Endothelial cell of umbilical vein (primary cell): ENCODE measurements around the gene LITAFD. TPM values are rescaled to one million over a fixed set of nuclear protein-coding genes. Genes with fewer than 3 reads are reported as not detected.

Experiments
- BruUV-seq: library from RNA; stranded (reverse); fragments of 400-500 nt; replicated peaks from 2 replicates; lab custom pipeline; 2021; lab: Mats Ljungman, UMichigan
- CTCF ChIA-PET: fragments of 300-600, 350-600 bp; sonication (Branson Sonifier 250); formaldehyde crosslinking; loops from one replicate; lab custom pipeline; 2021; ENCODE audit warnings: antibody characterized with exemption, inconsistent platforms; lab: Charles Lee
- POLR2A ChIA-PET: fragments of 300-600, 350-600 bp; sonication (Branson Sonifier 250); formaldehyde crosslinking; loops from one replicate; lab custom pipeline; 2021; ENCODE audit warnings: antibody characterized with exemption, inconsistent platforms; lab: Charles Lee
- DNase-seq: peaks from one replicate; pipeline ENCODE4 v3.0.0-alpha.2; 2011; ENCODE audit warnings: low read depth, low spot score
- FAIRE-seq: peaks from 2 replicates; lab custom pipeline; 2011; peaks lifted over from hg19 to GRCh38; lab: Jason Lieb, UNC
- H2AFZ ChIP-seq: 2 replicates; pipeline ENCODE4 v1.6.0; 2012; ENCODE audit warnings: low read depth, low read length, control low read depth, inconsistent platforms
- H3K27ac ChIP-seq: 2 replicates; pipeline ENCODE4 v1.5.1; 2011; ENCODE audit warnings: low read depth, mild to moderate bottlenecking, control low read depth, low read length, moderate library complexity; ENCODE audit not compliant: insufficient read depth
- H3K27me3 ChIP-seq, 2 experiments: 2 replicates each; pipeline versions ENCODE4 v1.6.0 to v1.6.1; 2011; ENCODE audit warnings: low read length in 2 of 2, mixed read lengths in 1 of 2; ENCODE audit not compliant: control insufficient read depth in 2 of 2, insufficient read depth in 2 of 2
- H3K36me3 ChIP-seq, 2 experiments: 2 replicates in 1 of 2; 3 replicates in 1 of 2; pipeline ENCODE4 v1.5.1; 2011; ENCODE audit warnings: low read length in 2 of 2, mild to moderate bottlenecking in 1 of 2, moderate library complexity in 1 of 2; ENCODE audit not compliant: control insufficient read depth in 2 of 2, insufficient read depth in 2 of 2; ENCODE audit errors: extremely low read depth in 1 of 2
- H3K4me1 ChIP-seq: 3 replicates; pipeline ENCODE4 v1.5.1; 2011; ENCODE audit warnings: mild to moderate bottlenecking, low read length; ENCODE audit not compliant: control insufficient read depth, insufficient read depth; ENCODE audit errors: extremely low read depth
- H3K4me2 ChIP-seq: 2 replicates; pipeline ENCODE4 v1.6.1; 2011; ENCODE audit warnings: low read length, control low read depth, mixed read lengths; ENCODE audit not compliant: insufficient read depth
- H3K4me3 ChIP-seq, 3 experiments: fragments of 200-600 bp in 1 of 3; sonication (generic), shearing (Covaris generic) in 1 of 3; replicated peaks in 1 of 3; 2 replicates each; pipeline ENCODE4 v1.5.1; 2011 to 2016; ENCODE audit warnings: control low read depth in 3 of 3, low read length in 3 of 3, mild to moderate bottlenecking in 2 of 3, inconsistent platforms in 1 of 3, low read depth in 1 of 3, moderate library complexity in 1 of 3; ENCODE audit not compliant: insufficient read depth in 1 of 3
- H3K79me2 ChIP-seq: 2 replicates; pipeline ENCODE4 v1.6.0; 2012; ENCODE audit warnings: low read length, inconsistent platforms; ENCODE audit not compliant: control insufficient read depth, insufficient read depth
- H3K9ac ChIP-seq: replicated peaks from 2 replicates; pipeline ENCODE3; 2011; ENCODE audit warnings: low read length, control low read depth; ENCODE audit not compliant: insufficient read depth; ENCODE audit errors: extremely low read depth
- H3K9me1 ChIP-seq: replicated peaks from 3 replicates; pipeline ENCODE4 v1.6.0; 2011; ENCODE audit warnings: mild to moderate bottlenecking, low read length; ENCODE audit not compliant: control insufficient read depth, insufficient read depth; ENCODE audit errors: extremely low read depth
- H3K9me3 ChIP-seq: replicated peaks from 2 replicates; pipeline ENCODE4 v1.5.1; 2012; ENCODE audit warnings: low read length, inconsistent platforms; ENCODE audit not compliant: control insufficient read depth, insufficient read depth
- H4K20me1 ChIP-seq: replicated peaks from 2 replicates; pipeline ENCODE3; 2011; ENCODE audit warnings: mild to moderate bottlenecking, low read length; ENCODE audit not compliant: control insufficient read depth, insufficient read depth; ENCODE audit errors: extremely low read depth
- CTCF ChIP-seq, 2 donors: IDR thresholded peaks; 1 replicate in 1 of 2; 2 replicates in 1 of 2; pipeline ENCODE4 v1.5.1; 2011; ENCODE audit warnings: low read length in 2 of 2, mild to moderate bottlenecking in 2 of 2, moderate library complexity in 2 of 2, control low read depth in 1 of 2, inconsistent platforms in 1 of 2, low read depth in 1 of 2; ENCODE audit not compliant: insufficient read depth in 1 of 2; ENCODE audit errors: extremely low read depth in 1 of 2
- EZH2 ChIP-seq: IDR thresholded peaks from 2 replicates; pipeline ENCODE4 v1.6.1; 2012; ENCODE audit warnings: borderline replicate concordance, low read depth, mild to moderate bottlenecking, moderate library complexity, low read length, inconsistent platforms; ENCODE audit not compliant: severe bottlenecking
- FOS ChIP-seq: IDR thresholded peaks from 2 replicates; pipeline ENCODE4 v1.6.1; 2011; ENCODE audit warnings: mild to moderate bottlenecking, low read length, moderate library complexity, borderline replicate concordance; ENCODE audit not compliant: insufficient read depth
- GATA2 ChIP-seq: IDR thresholded peaks from 2 replicates; pipeline ENCODE4 v1.7.0; 2011; ENCODE audit warnings: low read depth, mild to moderate bottlenecking, moderate library complexity, mixed read lengths, low read length; ENCODE audit not compliant: insufficient read length, insufficient read depth
- JUN ChIP-seq: IDR thresholded peaks from 2 replicates; pipeline ENCODE4 v1.6.1; 2011; ENCODE audit warnings: borderline replicate concordance, low read depth; ENCODE audit not compliant: insufficient read length, insufficient read depth
- MAX ChIP-seq: IDR thresholded peaks from 2 replicates; pipeline ENCODE4 v1.6.1; 2011; ENCODE audit not compliant: insufficient read depth, insufficient read length
- MYC ChIP-seq: IDR thresholded peaks from one replicate; pipeline ENCODE4 v1.6.1; 2011; ENCODE audit warnings: mild to moderate bottlenecking, low read depth, low read length
- POLR2A ChIP-seq: IDR thresholded peaks from 2 replicates; pipeline ENCODE4 v1.6.1; 2012; ENCODE audit warnings: low read depth, mild to moderate bottlenecking, control low read depth, low read length
- POLR2AphosphoS5 ChIP-seq: IDR thresholded peaks from 2 replicates; pipeline ENCODE4 v1.6.1; 2012; ENCODE audit warnings: low read depth, mild to moderate bottlenecking, control low read depth, low read length, moderate library complexity; ENCODE audit not compliant: insufficient read depth
- dilution Hi-C: fragments of 300-500 bp; cut with MboI; formaldehyde crosslinking; loops from one replicate; pipeline ENCODE4 v1.15.0; 2019; ENCODE audit warnings: low sequenced_read_pairs; ENCODE audit not compliant: extremely low pct_ligation_motif_present
- intact Hi-C: fragments of 100-400 bp; cut with micrococcal nuclease; formaldehyde crosslinking; loops from one replicate; pipeline ENCODE4 v1.10.0; 2022
- polyA plus RNA-seq, 4 experiments: library from polyadenylated mRNA; depleted of rRNA in 3 of 4; stranded (reverse) in 3 of 4; unstranded in 1 of 4; fragments of >200 nt; gene quantifications; 2 replicates each; pipeline versions ENCODE4 v1.2.1 to v1.2.3, GENCODE V29; 2011 to 2012; ENCODE audit warnings: missing spikeins in 1 of 4
- total RNA-seq: library from RNA; stranded (reverse); gene quantifications from 2 replicates; pipeline ENCODE4 v1.2.3, GENCODE V29; 2021

The LITAFD gene
- total and polyA plus RNA-seq, 2 donors (not counting 3 experiments of a cell fraction or from before 2014, with no cell fraction given): not detected

GRCh38 chr16:8851761-8852403 is 30.3 kb upstream of the LITAFD start:
- no TSS peak for BruUV-seq
- ChIA-PET POLR2A (interaction anchor here (1.6 kb wide), 1 partner anchor 17 kb away, joined by 7 read pairs; the partner anchor contains the start of gene CARHSP1), CTCF (interaction anchor here (0.6 to 2.7 kb wide), 5 partner anchors 22 to 41 kb away, joined by 3 to 8 read pairs (median 3); no protein-coding TSS in a partner anchor)
- no peak overlapping the region for H3K9ac ChIP-seq
- FAIRE-seq: no peak
- H3K4me1 ChIP-seq: peaks cover 30% of the 10 kb centered on the region
- H3K36me3 ChIP-seq: peaks cover 5 to 35% of the 10 kb centered on the region in 2 experiments
- H3K9me1 ChIP-seq: no peaks in the 10 kb centered on the region
- H2AFZ ChIP-seq: no peak overlapping the region
- H4K20me1 ChIP-seq: no peaks in the 10 kb centered on the region
- no peak overlapping the region for H3K4me3 ChIP-seq
- no peak overlapping the region for H3K4me2 ChIP-seq
- TF ChIP-seq JUN (no peak), EZH2 (no peak), GATA2 (no peak), MAX (no peak), CTCF (IDR thresholded peaks at IDR 0.05; ENCODE audit: extremely low read depth in 1 of 2, insufficient read depth in 1 of 2, low read depth in 1 of 2, low read length in 2 of 2) (no peak), POLR2AphosphoS5 (no peak), POLR2A (no peak), MYC (no peak), FOS (no peak)
- no peak for DNase-seq
- H3K79me2 ChIP-seq: no peaks in the 10 kb centered on the region
- intact Hi-C loops (no loop called here), dilution Hi-C loops (no loop called here)
- no peaks in the 10 kb centered on the region for H3K9me3 ChIP-seq
- H3K27ac ChIP-seq: no peak overlapping the region
- no peaks in the 10 kb centered on the region for H3K27me3 ChIP-seq
